Common myeloid progenitor, CD34-positive (primary cell): ENCODE results near the gene NXPE3.
"Not testable (repeated sequence)": the region's sequence is repeated elsewhere in the genome, so short reads cannot be mapped to it uniquely, and the experiment has no call there.

Experiments used
- CTCF ChIA-PET: fragments of 350-600 bp; sonication (Branson Sonifier 250); formaldehyde crosslinking; loops from one replicate; lab custom pipeline; 2021; ENCODE audit warnings: antibody characterized with exemption; lab: Charles Lee
- POLR2A ChIA-PET: fragments of 350-600 bp; sonication (Branson Sonifier 250); formaldehyde crosslinking; loops from one replicate; lab custom pipeline; 2021; ENCODE audit warnings: antibody characterized with exemption; lab: Charles Lee
- DNase-seq, 3 donors: peaks; one replicate each; pipeline versions ENCODE4 v3.0.0 to v3.0.0-alpha.2; 2013
- H3K27ac ChIP-seq, 2 experiments: 1 replicate in 1 of 2; 2 replicates in 1 of 2; pipeline ENCODE4 v1.7.0; 2013; ENCODE audit warnings: inconsistent platforms in 2 of 2, low read length in 2 of 2, mild to moderate bottlenecking in 2 of 2, low read depth in 1 of 2, moderate library complexity in 1 of 2; ENCODE audit not compliant: severe bottlenecking in 2 of 2, insufficient read depth in 1 of 2, poor library complexity in 1 of 2
- H3K27me3 ChIP-seq, 5 experiments: replicated peaks in 2 of 5; 1 replicate in 3 of 5; 2 replicates in 2 of 5; pipeline versions ENCODE4 v1.6.1 to v1.7.0; 2013; ENCODE audit warnings: low read length in 4 of 5, mild to moderate bottlenecking in 2 of 5, moderate library complexity in 2 of 5, inconsistent platforms in 1 of 5; ENCODE audit not compliant: insufficient read depth in 5 of 5, control insufficient read depth in 4 of 5
- H3K36me3 ChIP-seq, 4 experiments: 1 replicate in 2 of 4; 2 replicates in 2 of 4; pipeline versions ENCODE4 v1.6.1 to v1.7.0; 2013; ENCODE audit warnings: low read length in 3 of 4, control low read depth in 1 of 4, mild to moderate bottlenecking in 1 of 4; ENCODE audit not compliant: control insufficient read depth in 4 of 4, insufficient read depth in 4 of 4
- H3K4me1 ChIP-seq, 4 experiments: 1 replicate in 3 of 4; 2 replicates in 1 of 4; pipeline versions ENCODE4 v1.6.1 to v1.7.1; 2013; ENCODE audit warnings: low read length in 3 of 4, mild to moderate bottlenecking in 3 of 4, control low read depth in 1 of 4, inconsistent platforms in 1 of 4, moderate library complexity in 1 of 4; ENCODE audit not compliant: control insufficient read depth in 4 of 4, insufficient read depth in 4 of 4; ENCODE audit errors: control extremely low read depth in 1 of 4
- H3K4me3 ChIP-seq, 7 experiments: 1 replicate in 4 of 7; 2 replicates in 3 of 7; pipeline versions ENCODE4 v1.5.1 to v1.7.0; 2013; ENCODE audit warnings: mild to moderate bottlenecking in 7 of 7, low read length in 6 of 7, moderate library complexity in 6 of 7, inconsistent platforms in 2 of 7, low read depth in 2 of 7, control low read depth in 1 of 7; ENCODE audit not compliant: insufficient read depth in 4 of 7, control insufficient read depth in 1 of 7; ENCODE audit errors: extremely low read depth in 1 of 7
- H3K9me3 ChIP-seq, 5 experiments: 1 replicate in 4 of 5; 2 replicates in 1 of 5; pipeline versions ENCODE4 v1.6.1 to v1.7.1; 2013; ENCODE audit warnings: low read length in 4 of 5, mild to moderate bottlenecking in 2 of 5, inconsistent platforms in 1 of 5, low read depth in 1 of 5, moderate library complexity in 1 of 5; ENCODE audit not compliant: control insufficient read depth in 4 of 5, insufficient read depth in 2 of 5; ENCODE audit errors: control extremely low read depth in 1 of 5
- WGBS: methylation state at CpG from one replicate; pipeline ENCODE4 v1.1.5; 2013; ENCODE audit not compliant: insufficient coverage; 5-methylcytosine and 5-hydroxymethylcytosine counted together

The NXPE3 gene

DNA sequence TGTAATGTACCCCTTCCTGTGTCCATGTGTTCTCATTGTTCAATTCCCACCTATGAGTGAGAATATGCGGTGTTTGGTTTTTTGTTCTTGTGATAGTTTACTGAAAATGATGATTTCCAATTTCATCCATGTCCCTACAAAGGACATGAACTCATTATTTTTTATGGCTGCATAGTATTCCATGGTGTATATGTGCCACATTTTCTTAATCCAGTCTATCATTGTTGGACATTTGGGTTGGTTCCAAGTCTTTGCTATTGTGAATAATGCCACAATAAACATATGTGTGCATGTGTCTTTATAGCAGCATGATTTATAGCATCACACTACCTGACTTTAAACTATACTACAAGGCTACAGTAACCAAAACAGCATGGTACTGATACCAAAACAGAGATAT, 33.1 kb upstream of the NXPE3 start:
- H3K27ac ChIP-seq, H3K9me3 ChIP-seq, H3K4me1 ChIP-seq, H3K36me3 ChIP-seq, POLR2A ChIA-PET, CTCF ChIA-PET, DNase-seq, H3K27me3 ChIP-seq, H3K4me3 ChIP-seq: not testable (repeated sequence)
- no CpG with 5 or more reads among the region's 1 CpG for WGBS

GRCh38 chr3:101753386-101754113, 25.5 kb upstream of the NXPE3 start:
- DNase-seq, H3K27ac ChIP-seq, CTCF ChIA-PET, H3K27me3 ChIP-seq, H3K9me3 ChIP-seq, POLR2A ChIA-PET, H3K4me1 ChIP-seq, H3K4me3 ChIP-seq: not testable (repeated sequence)
- 100% methylated on average over 3 of the region's 23 CpGs for WGBS
- peaks cover 21 to 41% (median 27%) of the 10 kb centered on the region in 4 experiments for H3K36me3 ChIP-seq

- ChIA-PET POLR2A (no interaction called here), CTCF (no interaction called here)
- Histone ChIP-seq H3K9me3 (peaks cover 0 to 3% (median 0%) of the 10 kb centered on the region in 5 experiments), H3K27ac (no peak overlapping the region), H3K4me1 (peaks cover 0 to 2% (median 0%) of the 10 kb centered on the region in 4 experiments), H3K27me3 (no peaks in the 10 kb centered on the region), H3K36me3 (peaks cover 31 to 56% (median 41%) of the 10 kb centered on the region in 4 experiments), H3K4me3 (no peak overlapping the region)
- 100% methylated on average over 3 of the region's 6 CpGs for WGBS
- DNase-seq: no peak
Observed at GRCh38 chr3:101758224-101758623, 20.8 kb upstream of the NXPE3 start.

DNA sequence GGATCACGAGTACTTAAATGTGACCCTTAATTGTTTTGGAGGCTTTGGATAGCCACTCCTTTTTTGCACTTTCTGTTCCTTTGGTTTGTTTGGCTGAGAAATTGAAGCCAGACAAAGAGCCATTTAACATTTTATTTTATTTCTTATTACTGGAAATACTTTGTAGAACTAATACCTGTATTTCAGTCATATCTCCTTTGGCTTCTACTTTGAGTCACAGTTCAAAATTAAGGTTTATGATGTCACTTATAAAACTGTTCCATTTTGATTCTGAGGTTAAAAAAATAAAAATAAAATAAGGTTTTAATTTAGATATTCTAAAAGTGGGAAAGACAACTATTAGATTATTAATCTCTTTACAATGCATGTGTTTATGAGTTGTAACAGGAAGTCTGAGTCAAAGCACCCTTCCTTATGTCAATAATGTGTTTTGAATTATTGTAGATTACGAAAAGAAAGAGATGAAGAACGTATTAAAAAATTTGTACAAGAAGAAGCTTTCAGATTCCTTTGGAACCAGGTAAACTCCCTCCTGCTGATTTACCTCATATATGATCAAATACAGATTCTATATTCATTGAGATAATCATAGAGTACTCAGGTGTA, 16.9 kb upstream of the NXPE3 start:
- Histone ChIP-seq H3K4me3 (no peak overlapping the region), H3K27ac (no peak overlapping the region)

GRCh38 chr3:101777745-101778281, 1.2 kb upstream of the NXPE3 start:
- H3K4me3 ChIP-seq, H3K27me3 ChIP-seq, H3K9me3 ChIP-seq, POLR2A ChIA-PET, DNase-seq, H3K27ac ChIP-seq, H3K36me3 ChIP-seq, CTCF ChIA-PET: not testable (repeated sequence)
- WGBS: 94% methylated on average over 2 of the region's 6 CpGs
- peaks cover 12 to 23% (median 20%) of the 10 kb centered on the region in 4 experiments for H3K4me1 ChIP-seq

More for the DNA sequence above, 16.9 kb upstream of the NXPE3 start:
- peaks cover 26 to 49% (median 37%) of the 10 kb centered on the region in 4 experiments for H3K36me3 ChIP-seq
- H3K27me3 ChIP-seq: no peaks in the 10 kb centered on the region
- 100% methylated on average over 1 of the region's 3 CpGs for WGBS
- ChIA-PET POLR2A (no interaction called here), CTCF (no interaction called here)
- peaks cover 0 to 2% (median 0%) of the 10 kb centered on the region in 4 experiments for H3K4me1 ChIP-seq
- DNase-seq: no peak
- H3K9me3 ChIP-seq: peaks cover 0 to 3% (median 0%) of the 10 kb centered on the region in 5 experiments

GRCh38 chr3:101778385-101779046, 495 bp upstream of the NXPE3 start:
- H3K27ac ChIP-seq: peak overlapping the region; percentile 33 to 66
- WGBS: 21% methylated on average over 21 of the region's 21 CpGs
- ChIA-PET POLR2A (interaction anchor here (1.1 kb wide), 1 partner anchor 49 kb away, joined by 3 read pairs; no protein-coding TSS in a partner anchor), CTCF (interaction anchor here (1.1 to 1.8 kb wide), 3 partner anchors 9 to 24 kb away, joined by 3 to 6 read pairs (median 4); no protein-coding TSS in a partner anchor)
- no peak for DNase-seq
- H3K4me1 ChIP-seq: peaks cover 12 to 23% (median 20%) of the 10 kb centered on the region in 4 experiments
- peaks cover 3 to 7% (median 5%) of the 10 kb centered on the region in 4 experiments for H3K36me3 ChIP-seq
- peak overlapping the region; percentile 50 to 89 (median 77) for H3K4me3 ChIP-seq
- H3K9me3 ChIP-seq: no peaks in the 10 kb centered on the region
- no peaks in the 10 kb centered on the region for H3K27me3 ChIP-seq
